ENCODE results near the gene STARD13.

DNA sequence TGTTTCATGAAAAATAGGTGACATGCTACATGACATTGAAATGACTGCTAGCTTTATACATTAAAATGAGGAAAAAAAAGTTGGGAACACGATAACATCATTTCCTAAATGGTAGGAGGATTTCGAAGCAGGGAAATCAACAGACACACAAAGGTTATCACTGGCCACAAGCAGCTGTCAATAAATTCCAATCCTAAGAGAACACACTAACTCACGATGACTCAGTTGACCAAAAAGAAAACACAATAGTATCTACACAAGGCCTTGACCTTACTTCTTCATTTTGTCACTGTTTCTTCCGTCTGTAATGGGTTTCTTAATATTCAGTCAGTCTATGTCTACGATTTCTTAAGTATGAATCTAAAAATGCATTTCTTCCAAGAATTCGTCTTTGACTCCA lies 36.5 kb downstream of the STARD13 start:
- no peak for TF ChIP-seq POLR2A (IDR thresholded peaks at IDR 0.05)
- TF ChIP-seq, protein P1, sequence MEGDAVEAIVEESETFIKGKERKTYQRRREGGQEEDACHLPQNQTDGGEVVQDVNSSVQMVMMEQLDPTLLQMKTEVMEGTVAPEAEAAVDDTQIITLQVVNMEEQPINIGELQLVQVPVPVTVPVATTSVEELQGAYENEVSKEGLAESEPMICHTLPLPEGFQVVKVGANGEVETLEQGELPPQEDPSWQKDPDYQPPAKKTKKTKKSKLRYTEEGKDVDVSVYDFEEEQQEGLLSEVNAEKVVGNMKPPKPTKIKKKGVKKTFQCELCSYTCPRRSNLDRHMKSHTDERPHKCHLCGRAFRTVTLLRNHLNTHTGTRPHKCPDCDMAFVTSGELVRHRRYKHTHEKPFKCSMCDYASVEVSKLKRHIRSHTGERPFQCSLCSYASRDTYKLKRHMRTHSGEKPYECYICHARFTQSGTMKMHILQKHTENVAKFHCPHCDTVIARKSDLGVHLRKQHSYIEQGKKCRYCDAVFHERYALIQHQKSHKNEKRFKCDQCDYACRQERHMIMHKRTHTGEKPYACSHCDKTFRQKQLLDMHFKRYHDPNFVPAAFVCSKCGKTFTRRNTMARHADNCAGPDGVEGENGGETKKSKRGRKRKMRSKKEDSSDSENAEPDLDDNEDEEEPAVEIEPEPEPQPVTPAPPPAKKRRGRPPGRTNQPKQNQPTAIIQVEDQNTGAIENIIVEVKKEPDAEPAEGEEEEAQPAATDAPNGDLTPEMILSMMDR (IDR thresholded peaks at IDR 0.05), result no peak
